ENCODE measurements around the gene AKAP13. TPM values are rescaled to one million over a fixed set of nuclear protein-coding genes. Genes with fewer than 3 reads are reported as not detected.

Gene AKAP13
- total RNA-seq, 6 donors from 2014 or later: 329 to 1,278 (median 748) TPM

DNA sequence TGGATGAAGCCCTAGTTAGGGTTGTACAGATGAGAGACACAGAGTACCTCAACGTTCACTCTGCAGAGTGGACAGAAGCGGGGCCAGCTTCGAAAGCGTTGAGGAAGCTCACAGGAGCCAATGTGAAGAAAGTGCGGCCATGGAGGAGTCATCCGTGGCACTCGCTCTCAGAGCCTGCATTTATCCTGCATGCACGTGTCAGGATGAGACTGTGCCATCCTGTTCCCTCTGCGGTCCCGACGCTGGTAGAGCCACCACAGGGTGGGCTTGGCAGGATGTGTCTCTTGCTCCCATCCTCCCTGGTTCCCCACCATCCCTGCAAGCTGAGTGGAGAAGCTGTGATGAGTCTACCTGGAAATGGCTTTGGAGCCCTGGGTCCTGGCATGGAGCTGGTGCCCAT, 375.1 kb downstream of the AKAP13 start:
- no peak overlapping the region for H3K27ac ChIP-seq
- H3K27me3 ChIP-seq: no peaks in the 10 kb centered on the region
- 92 to 97% methylated on average over 11 of the region's 11 CpGs for WGBS, 2 donors
- H3K4me3 ChIP-seq: no peak overlapping the region
- no peak for TF ChIP-seq POLR2AphosphoS5 (IDR thresholded peaks at IDR 0.05)
- TF ChIP-seq CTCF (IDR thresholded peaks at IDR 0.05): no peak
- no peak for TF ChIP-seq EP300 (IDR thresholded peaks at IDR 0.05)
- no peak for TF ChIP-seq POLR2A (IDR thresholded peaks at IDR 0.05)
- no peaks in the 10 kb centered on the region for H3K9me3 ChIP-seq
- H3K4me1 ChIP-seq: peaks cover 5 to 23% (median 17%) of the 10 kb centered on the region in 4 donors
- no peaks in the 10 kb centered on the region for H3K36me3 ChIP-seq
- DNase-seq (no peak), ATAC-seq (ENCODE audit: low FRiP score in 2 of 2) (no peak)

- H3K4me3 ChIP-seq: no peak overlapping the region
- no peak for ATAC-seq (ENCODE audit: low FRiP score in 2 of 2)
- H3K27ac ChIP-seq: no peak overlapping the region
- whole genome bisulfite sequencing, 2 donors: 96 to 100% methylated on average over 2 to 4 of the region's 4 CpGs
- DNase-seq: peak in 1 of 2 donors; percentile 56
- H3K36me3 ChIP-seq: no peaks in the 10 kb centered on the region
- peaks cover 5 to 21% (median 13%) of the 10 kb centered on the region in 4 donors for H3K4me1 ChIP-seq
- H3K27me3 ChIP-seq: no peaks in the 10 kb centered on the region
- no peaks in the 10 kb centered on the region for H3K9me3 ChIP-seq
- no peak for TF ChIP-seq POLR2A (IDR thresholded peaks at IDR 0.05)
- no peak for TF ChIP-seq EP300 (IDR thresholded peaks at IDR 0.05)
- no peak for TF ChIP-seq POLR2AphosphoS5 (IDR thresholded peaks at IDR 0.05)
- TF ChIP-seq CTCF (IDR thresholded peaks at IDR 0.05): no peak
Measured at GRCh38 chr15:85755942-85756341, 375.5 kb downstream of the AKAP13 start.

DNA sequence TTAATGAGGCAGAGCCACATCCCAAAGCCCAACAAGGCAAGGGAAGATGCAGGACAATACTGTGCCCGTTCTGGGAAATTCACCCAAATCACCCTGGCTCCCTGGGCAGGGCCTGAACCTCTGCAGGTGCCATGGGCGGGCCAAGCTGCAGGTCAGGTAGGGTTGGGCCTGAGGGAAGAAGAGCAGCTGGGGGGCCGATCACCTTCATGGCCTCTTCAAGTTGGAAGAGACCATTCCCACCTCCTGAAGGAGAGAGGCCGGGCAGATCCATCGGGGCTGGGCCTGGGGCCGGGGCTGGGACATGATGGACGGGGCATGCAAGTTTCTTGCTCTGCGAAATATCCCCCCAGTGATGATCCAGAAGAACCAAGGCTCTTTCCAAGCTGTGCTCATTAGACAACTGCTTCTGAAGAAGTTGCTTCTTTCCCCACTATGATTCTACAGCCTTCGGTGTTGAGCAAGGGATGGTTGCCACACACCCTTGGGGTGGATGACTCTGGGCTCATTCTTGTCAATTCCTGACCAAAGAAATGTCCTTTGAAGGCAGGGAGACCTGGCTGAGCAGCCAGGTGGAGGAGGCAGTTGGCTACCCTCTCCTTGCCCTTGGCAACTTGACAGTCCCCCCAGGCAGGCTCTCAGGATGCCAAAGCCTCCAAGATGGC, 376.1 kb downstream of the AKAP13 start:
- Histone ChIP-seq H3K9me3 (no peaks in the 10 kb centered on the region), H3K4me3 (no peak overlapping the region), H3K36me3 (no peaks in the 10 kb centered on the region), H3K27ac (no peak overlapping the region), H3K27me3 (no peaks in the 10 kb centered on the region), H3K4me1 (peaks cover 5 to 15% (median 7%) of the 10 kb centered on the region in 4 donors)
- WGBS, 2 donors: 88 to 91% methylated on average over 1 to 9 of the region's 9 CpGs
- ATAC-seq (ENCODE audit: low FRiP score in 2 of 2) (no peak), DNase-seq (peak in 1 of 2 donors; percentile 69)
- TF ChIP-seq CTCF (IDR thresholded peaks at IDR 0.05) (no peak), EP300 (IDR thresholded peaks at IDR 0.05) (no peak), POLR2A (IDR thresholded peaks at IDR 0.05) (no peak), POLR2AphosphoS5 (IDR thresholded peaks at IDR 0.05) (peak in 1 of 2 donors; percentile 38)

- H3K9me3 ChIP-seq: no peaks in the 10 kb centered on the region
- TF ChIP-seq CTCF (IDR thresholded peaks at IDR 0.05): no peak
- TF ChIP-seq POLR2A (IDR thresholded peaks at IDR 0.05): no peak
- TF ChIP-seq POLR2AphosphoS5 (IDR thresholded peaks at IDR 0.05): no peak
- TF ChIP-seq EP300 (IDR thresholded peaks at IDR 0.05): no peak
- H3K27me3 ChIP-seq: no peaks in the 10 kb centered on the region
- no peak overlapping the region for H3K27ac ChIP-seq
- no peak for ATAC-seq (ENCODE audit: low FRiP score in 2 of 2)
- 83 to 91% methylated on average over 7 to 13 of the region's 13 CpGs for WGBS, 2 donors
- H3K4me3 ChIP-seq: no peak overlapping the region
- peaks cover 0 to 7% (median 2%) of the 10 kb centered on the region in 4 donors for H3K4me1 ChIP-seq
- DNase-seq: no peak
- H3K36me3 ChIP-seq: no peaks in the 10 kb centered on the region
Measured at GRCh38 chr15:85757073-85757938, 376.9 kb downstream of the AKAP13 start.
